ENCODE results near the gene NTNG2.

The NTNG2 gene

GRCh38 chr9:132176338-132176737, 14.5 kb downstream of the NTNG2 start:
- DNase-seq = no peak

DNA sequence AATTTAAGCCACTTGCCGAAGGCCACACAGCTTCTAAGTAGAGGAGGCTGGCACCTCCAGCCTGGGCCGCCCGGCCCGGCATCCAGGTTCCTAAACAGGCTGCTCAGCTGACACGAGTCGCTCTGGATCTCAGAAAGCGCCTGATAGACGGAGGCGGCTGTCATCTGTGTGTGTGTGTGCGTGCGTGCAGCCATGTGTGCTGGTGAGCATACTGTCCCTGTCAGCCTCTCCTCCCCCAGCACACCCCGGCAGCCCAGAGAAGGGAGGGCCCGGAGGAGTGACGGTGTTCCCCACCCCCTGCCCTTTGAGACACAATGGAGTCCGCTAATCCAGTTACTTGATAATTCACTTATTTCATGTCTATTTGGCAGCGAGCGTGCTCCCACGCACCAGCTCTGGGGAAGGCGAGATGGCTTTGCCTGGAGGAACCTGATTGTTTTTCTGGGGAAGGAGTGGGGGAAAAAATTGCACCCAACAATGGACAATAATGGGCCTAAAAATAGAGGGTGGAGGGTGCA, 20.0 kb downstream of the NTNG2 start:
- no peak for DNase-seq

GRCh38 chr9:132182314-132183091, 20.6 kb downstream of the NTNG2 start:
- no peak for DNase-seq

DNA sequence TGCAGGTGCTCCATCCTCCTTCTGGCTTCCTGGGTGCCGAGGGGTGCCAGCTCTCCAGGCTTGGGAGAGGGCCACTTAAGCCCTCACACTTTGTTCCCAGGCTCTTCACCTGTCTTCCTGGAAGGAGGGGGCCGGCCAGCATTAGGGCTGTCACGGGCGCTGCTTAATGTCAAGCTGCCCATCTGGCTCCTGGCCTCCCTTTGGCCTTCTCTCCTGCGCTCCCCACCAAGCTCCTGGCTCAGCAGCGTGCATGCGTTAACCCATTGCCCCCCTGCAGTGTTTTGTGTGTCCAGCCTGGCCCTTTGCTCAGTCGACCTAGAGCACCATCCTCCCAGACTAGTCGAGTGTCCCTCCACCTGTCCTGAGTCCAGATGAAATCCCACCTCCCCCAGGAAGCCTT, 21.3 kb downstream of the NTNG2 start:
- no peak for DNase-seq

GRCh38 chr9:132183715-132184114, 21.9 kb downstream of the NTNG2 start:
- no peak for DNase-seq

DNA sequence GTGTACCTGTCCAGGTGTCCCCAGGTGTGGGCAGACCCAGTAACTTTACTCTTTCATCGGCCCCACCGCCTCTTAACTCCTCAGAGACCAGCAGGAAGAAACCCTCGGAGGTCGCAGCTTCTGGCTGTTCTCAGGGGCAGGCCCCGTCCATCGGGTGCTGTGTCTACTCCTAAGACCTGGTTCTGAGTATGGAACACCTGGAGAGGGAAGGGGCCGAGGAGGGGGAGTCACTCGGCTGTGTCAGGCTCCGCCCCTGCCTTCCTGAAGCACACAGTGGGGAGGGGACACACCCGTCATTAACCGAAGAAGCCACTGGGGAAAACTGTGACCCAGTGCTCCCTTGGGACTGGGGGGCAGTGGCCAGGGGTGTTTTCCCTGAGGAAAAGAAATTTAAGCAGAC, 22.3 kb downstream of the NTNG2 start:
- no peak for DNase-seq

GRCh38 chr9:132185073-132186009, 23.5 kb downstream of the NTNG2 start:
- no peak for DNase-seq

- no peak for DNase-seq
Measured at GRCh38 chr9:132187121-132187620, 25.3 kb downstream of the NTNG2 start.

- no peak for DNase-seq
Measured at GRCh38 chr9:132190966-132191365, 29.1 kb downstream of the NTNG2 start.

DNA sequence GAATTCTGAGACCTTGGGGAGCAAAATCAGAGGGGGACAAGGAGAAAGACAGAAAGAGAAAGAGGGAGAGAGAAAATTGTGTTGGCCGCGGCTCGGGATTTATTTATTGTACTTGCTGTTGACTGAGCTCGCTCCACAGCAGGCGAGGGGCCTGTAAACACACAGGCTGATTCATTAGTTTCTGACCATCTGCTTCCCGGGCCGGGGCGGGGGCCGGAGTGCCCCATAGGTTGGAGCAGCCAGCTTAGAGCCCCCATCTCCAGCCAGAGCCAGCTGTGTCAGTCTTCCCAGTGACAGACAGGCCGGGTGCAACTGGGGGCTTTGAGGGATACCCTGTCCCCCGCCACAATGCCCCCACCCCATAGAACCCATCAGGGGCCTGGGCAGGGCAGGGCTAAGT, 30.9 kb downstream of the NTNG2 start:
- DNase-seq = no peak

DNA sequence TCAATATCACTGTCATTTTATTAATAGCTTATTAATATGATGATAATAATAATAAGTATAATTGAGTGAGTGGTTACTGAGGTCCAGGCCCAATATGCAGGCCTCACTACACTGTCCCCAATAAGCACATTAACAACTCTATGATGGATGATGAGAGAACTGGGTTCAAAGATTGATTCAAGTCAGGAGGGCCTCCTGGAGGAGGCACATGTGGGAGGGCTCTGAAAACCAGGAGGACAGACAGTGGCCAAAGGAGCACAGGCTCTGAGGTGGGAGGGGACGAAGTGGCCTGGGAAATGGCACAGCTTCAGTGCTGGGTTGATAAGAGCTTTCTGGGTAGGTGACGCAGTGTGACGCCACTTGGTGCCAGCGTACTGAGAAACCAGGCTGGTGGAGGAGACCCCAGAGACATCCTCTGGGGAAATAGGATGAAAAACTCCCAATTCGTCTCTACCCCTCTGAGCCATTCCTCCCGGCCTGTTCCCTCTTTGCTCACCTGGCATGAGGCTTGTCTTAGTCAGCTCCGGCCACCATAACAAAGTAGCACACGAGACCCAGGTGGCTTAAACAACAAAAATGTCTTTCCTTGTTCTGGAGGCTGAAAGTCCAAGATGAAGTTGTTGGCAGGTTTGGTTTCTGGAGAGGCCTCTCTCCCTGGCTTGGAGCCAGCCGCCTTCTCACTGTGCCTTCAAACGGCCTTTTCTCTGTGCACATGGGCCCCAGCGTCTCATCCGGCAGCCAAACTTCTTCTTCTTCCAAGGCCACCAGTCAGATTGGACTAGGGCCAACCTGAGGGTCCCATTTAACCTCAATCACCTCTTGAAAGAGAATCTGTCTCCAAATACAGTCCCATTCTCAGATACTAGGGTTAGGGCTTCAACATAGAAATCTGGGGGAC, 31.6 kb downstream of the NTNG2 start:
- DNase-seq = no peak

GRCh38 chr9:132194508-132194907, 32.6 kb downstream of the NTNG2 start:
- DNase-seq = no peak

GRCh38 chr9:132197315-132197714, 35.5 kb downstream of the NTNG2 start:
- DNase-seq = no peak

DNA sequence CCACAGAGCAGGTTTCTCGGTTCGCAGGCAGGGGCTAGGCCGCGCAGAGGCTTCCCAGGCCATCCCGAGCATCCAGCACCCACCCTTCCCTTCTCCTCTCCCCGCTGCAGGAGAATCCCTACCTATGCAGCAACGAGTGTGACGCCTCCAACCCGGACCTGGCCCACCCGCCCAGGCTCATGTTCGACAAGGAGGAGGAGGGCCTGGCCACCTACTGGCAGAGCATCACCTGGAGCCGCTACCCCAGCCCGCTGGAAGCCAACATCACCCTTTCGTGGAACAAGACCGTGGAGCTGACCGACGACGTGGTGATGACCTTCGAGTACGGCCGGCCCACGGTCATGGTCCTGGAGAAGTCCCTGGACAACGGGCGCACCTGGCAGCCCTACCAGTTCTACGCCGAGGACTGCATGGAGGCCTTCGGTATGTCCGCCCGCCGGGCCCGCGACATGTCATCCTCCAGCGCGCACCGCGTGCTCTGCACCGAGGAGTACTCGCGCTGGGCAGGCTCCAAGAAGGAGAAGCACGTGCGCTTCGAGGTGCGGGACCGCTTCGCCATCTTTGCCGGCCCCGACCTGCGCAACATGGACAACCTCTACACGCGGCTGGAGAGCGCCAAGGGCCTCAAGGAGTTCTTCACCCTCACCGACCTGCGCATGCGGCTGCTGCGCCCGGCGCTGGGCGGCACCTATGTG, 36.1 kb downstream of the NTNG2 start:
- DNase-seq = no peak

- DNase-seq = no peak
Measured at GRCh38 chr9:132199056-132199455, 37.2 kb downstream of the NTNG2 start.

DNA sequence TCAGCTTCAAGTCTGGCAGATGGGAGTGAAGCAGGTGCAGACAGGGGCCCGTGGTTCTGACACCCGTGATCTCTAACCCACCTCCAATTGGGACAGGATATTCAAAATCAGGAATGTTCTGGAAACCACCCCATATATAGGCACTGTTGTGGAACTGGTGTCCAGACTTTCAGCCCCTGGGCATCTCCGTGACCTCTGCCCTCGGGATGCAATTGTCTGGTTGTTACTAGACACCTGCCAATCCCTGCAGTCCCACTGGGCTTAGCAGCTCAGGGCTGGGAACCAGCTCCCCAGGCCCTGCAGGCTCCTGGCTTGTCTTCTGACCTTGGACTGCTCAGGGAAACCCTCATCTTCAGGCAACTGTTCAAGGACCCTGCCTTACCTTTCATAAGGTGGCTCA, 38.8 kb downstream of the NTNG2 start:
- DNase-seq = no peak

GRCh38 chr9:132201139-132201538, 39.3 kb downstream of the NTNG2 start:
- DNase-seq = no peak

GRCh38 chr9:132201780-132202703, 40.2 kb downstream of the NTNG2 start:
- no peak for DNase-seq

DNA sequence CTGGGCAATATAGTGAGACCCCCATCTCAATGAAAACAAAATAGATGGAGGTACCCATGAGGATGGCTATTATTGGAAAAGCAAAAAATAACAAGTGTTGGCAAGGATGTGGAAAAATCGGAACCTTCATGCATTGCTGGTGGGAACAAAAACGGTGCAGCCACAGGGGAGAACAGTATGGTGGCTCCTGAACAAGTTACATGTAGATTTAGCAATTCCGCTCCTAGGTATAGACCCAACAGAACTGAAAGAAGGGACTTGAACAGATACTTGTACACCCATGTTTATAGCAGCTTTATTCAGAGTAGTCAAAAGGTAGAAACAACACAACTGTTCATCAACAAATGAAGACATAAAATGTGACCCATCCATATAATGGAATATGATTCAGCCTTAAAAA, 43.0 kb downstream of the NTNG2 start:
- DNase-seq = no peak

DNA sequence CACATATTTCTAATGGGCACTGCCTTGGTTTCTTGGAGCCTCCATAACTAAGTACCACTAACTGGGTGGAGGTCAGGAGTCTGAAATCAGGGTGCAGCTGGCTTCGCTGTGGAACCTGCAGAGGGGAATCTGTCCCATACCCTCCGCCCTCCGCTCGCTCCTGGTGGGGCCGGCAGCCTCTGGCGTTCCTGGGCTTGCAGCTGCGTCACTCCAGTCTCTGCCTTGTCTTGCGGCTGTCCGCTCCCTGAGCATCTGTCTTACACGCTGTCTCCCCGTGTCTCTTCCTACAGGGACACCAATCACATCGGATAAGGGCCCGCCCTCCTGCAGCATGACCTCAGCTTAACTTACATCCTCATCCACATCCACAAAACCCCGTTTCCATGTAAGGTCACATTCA, 45.4 kb downstream of the NTNG2 start:
- no peak for DNase-seq

Data from activated CD8-positive, alpha-beta memory T cell treated with anti-CD3 and anti-CD28 coated beads, Interleukin-2, amount 50 U/mL, for 48 hours (primary cell).